SK-N-SH treated with all-trans-retinoic acid at 6 μM for 48 hours (cell line): Measurements from ENCODE around the gene CDH4.

ENCODE experiments used
- ARNTL ChIP-seq: fragments of 450-650 bp; formaldehyde crosslinking; IDR thresholded peaks from 2 replicates; pipeline ENCODE4 v1.5.0; 2020; ENCODE audit warnings: low read depth, mild to moderate bottlenecking, moderate library complexity, borderline replicate concordance
- ISL1 ChIP-seq: fragments of 250-450 bp; sonication (Bioruptor Pico); IDR thresholded peaks from 2 replicates; pipeline ENCODE4 v2.1.2; 2022; ENCODE audit warnings: mild to moderate bottlenecking, moderate library complexity
- ZFP3 ChIP-seq: fragments of 250-450 bp; sonication (Bioruptor Pico); IDR thresholded peaks from 2 replicates; pipeline ENCODE4 v1.5.0; 2020; ENCODE audit warnings: mild to moderate bottlenecking, moderate library complexity

- TF ChIP-seq ARNTL (CRISPR knock-in tag): no peak
- no peak for TF ChIP-seq ZFP3 (CRISPR knock-in tag)
- no peak for TF ChIP-seq ISL1 (CRISPR knock-in tag)
These were observed 282.3 kb downstream of the CDH4 start for GRCh38 chr20:61534346-61534745.
